Cardiac septum (tissue), 1 donor: ENCODE measurements around the gene PDCD1. TPM values are rescaled to one million over a fixed set of nuclear protein-coding genes. Genes with fewer than 3 reads are reported as not detected.
A peak's percentile ranks its signal among the peaks of the same experiment; 100 is the strongest.
"Not testable (repeated sequence)": the region's sequence is repeated elsewhere in the genome, so short reads cannot be mapped to it uniquely, and the experiment has no call there.

Experiments used
- DNase-seq: peaks from one replicate; pipeline ENCODE4 v3.0.0-alpha.2; 2020; ENCODE audit warnings: low spot score
- intact Hi-C: fragments of 100-400 bp; cut with DNase I; formaldehyde crosslinking; loops from one replicate; pipeline ENCODE4 v1.14.0; 2022
- total RNA-seq: library from RNA; stranded (reverse); fragmentation: NEBNext Ultra II Directional; extraction: Animal tissue kit (Norgen Biotek cat#: 25700); gene quantifications from one replicate; pipeline ENCODE4 v1.2.1, GENCODE V29; 2021
- donor health status: DM: no; HTN: no; CAD: no.

Gene PDCD1
- total RNA-seq, 1 donor from 2014 or later, result 2.0 TPM

DNA sequence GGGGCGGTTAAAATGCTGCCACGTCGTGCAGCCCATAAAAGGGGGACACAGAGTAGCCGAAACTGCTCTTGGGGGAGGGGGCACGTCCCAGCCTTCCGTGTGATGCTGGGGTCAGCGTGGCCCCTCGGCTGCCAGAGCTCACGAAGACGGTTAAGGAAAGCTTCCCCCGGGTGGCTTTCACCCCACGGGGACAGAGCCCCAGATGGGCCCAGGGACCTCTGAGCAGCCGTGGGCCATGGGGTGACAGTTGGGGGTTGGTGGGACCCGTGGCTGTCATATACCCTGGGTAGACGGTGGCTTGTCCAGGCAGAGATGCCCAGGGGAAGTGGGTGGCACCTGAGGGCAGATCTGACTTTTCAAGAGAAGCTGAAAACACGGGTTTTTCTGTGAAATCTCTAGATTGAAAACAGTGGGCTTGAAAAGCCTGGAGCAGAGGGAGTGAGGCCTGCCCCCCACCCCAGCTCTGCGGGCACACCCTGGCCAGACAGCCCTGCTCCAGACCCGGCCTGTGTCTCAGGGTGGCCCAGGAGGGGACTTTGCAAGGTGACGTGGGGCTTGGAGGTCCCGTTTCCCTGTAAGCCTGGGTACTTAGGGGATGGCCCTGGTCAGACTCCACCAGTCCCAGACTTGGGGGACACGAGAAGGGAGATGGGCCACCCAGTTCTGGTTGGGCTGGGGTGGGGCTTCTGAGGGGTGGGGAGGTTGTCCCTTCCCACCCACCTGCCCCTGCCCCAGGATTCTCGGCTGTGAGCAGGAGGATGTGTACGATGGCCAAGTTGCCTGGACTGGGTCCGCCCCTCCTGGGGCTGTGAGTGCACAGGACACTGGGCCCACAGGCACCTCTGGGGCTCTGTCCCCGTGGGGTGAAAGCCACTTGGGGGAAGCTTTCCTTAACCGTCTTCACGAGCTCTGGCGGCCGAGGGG lies 49.0 kb downstream of the PDCD1 start:
- peak; percentile 70 for DNase-seq
- intact Hi-C loops, result loop anchor here (1.0 kb wide), 1 partner anchor 49 kb away; the partner anchor contains the start of gene PDCD1

DNA sequence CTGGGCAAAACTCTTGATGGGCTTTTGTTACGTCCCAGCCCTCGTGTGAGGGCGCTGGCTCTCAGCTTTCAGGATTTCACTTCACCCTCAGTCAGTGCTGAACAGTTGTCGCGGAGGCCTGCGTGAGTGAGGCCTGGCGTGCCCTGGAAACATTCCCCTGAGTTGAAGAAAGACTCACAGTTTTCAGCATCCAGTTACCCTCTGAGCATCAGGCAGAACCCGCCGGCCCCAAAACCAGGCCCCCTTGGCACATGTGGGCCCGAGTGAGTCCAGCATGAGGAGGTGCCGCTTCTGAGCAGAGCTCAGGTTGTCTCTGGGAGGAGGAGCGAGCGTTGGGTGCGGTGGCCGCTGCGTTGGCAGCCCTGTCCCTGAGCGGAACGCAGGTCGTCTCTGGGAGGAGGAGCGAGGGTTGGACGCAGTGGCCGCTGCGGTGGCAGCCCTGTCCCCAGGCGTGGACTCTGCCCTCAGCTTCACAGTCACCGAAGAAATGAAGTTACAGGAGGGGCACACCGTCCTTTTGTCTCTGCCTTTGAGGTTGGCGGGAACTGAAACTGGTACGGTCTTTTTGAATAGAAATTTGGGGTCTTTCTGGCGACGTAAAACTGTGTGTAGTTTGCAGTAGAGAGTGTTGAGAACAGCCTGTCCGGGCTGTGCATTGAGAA lies 49.8 kb downstream of the PDCD1 start, which contains the start of gene NEU4:
Gene NEU4 (plus strand): TSS at position 473 of the 662 bp plus-strand sequence. CDS start 5,292 bp downstream, outside the sequence.
- DNase-seq, result no peak
- intact Hi-C loops, result no loop called here

DNA sequence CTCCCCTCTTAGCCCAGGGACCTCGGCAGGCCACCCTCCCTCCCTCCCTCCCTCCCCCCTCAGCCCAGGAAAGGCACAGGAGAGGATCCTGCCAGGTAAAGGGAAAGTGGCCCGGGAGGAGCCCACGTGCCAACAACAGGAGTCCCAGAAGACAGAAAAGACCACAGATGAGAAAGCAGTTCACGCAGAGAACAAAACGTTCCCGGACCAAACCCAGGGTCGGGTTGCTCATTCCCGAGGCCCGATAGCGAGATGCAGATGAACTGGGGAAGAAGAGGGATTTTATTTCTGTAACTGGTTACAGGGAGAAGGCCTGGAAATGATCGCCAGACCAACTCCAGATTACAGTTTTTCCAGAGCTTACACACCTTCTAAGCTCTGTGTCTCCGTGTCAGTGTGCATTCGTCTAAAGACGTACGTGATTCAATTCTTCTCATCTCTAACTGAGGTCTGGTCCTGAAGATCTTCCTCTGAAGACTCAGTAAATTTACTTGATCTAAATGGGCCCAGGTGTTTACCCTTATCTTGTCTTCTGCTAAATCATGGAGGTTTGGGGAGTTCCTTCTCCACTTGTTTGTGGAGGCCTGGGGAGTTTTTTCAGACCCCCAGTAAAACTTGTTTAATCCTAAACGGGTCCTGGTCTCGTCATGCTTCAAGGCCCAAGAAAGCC lies 50.5 kb downstream of the PDCD1 start:
- intact Hi-C loops, result no loop called here
- DNase-seq, result no peak

DNA sequence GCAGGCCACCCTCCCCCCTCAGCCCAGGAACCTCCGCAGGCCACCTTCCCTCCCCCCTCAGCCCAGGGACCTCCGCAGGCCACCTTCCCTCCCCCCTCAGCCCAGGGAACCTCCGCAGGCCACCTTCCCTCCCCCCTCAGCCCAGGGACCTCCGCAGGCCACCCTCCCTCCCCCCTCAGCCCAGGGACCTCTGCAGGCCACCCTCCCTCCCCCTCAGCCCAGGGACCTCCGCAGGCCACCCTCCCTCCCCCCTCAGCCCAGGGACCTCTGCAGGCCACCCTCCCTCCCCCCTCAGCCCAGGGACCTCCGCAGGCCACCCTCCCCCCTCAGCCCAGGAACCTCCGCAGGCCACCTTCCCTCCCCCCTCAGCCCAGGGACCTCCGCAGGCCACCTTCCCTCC lies 52.5 kb downstream of the PDCD1 start:
- DNase-seq, intact Hi-C loops: not testable (repeated sequence)

DNA sequence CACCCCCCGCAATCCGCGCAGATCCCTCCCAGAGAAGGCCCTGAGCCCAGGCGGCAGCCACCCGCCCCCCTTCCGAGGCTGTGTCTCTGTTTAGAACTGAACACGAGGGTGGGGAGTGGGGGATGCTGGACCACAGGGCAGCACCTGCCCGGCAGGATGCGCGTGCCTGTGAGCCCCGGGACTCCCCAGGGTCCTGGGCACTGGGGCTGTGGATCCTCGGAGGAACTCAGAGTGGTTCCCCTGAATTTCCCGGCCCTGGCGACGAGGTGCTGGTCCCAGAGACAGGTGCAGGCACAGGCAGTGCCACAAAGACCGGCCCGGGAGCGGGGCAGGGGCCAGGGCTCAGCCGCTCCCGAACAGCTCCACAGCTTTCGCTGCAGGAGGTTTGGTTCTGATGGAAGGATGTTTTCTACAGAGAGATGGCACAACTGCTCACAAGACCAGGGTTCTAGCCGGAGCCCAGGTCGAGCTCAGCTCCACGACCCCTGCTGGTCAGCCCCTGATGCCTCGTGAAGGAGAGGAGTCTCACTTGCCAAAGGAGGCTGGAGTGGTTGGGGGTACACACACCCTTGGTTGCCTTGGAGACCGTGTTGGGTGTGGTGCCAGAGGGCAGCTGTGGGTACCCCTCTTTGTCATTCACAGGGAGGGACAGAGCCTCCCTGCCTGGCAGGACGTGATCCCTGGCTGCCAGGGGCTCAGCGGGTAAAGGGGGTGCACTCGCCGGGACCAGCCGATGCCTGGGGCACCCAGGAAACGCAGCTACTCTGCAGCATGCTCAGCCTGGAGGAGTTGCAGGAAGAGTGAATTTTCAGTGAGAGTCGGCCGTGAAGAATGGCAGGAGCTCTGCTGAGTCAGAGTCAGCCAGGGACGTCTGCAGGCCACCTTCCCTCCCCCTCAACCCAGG lies 54.1 kb downstream of the PDCD1 start:
- no peak for DNase-seq
- intact Hi-C loops, result no loop called here

DNA sequence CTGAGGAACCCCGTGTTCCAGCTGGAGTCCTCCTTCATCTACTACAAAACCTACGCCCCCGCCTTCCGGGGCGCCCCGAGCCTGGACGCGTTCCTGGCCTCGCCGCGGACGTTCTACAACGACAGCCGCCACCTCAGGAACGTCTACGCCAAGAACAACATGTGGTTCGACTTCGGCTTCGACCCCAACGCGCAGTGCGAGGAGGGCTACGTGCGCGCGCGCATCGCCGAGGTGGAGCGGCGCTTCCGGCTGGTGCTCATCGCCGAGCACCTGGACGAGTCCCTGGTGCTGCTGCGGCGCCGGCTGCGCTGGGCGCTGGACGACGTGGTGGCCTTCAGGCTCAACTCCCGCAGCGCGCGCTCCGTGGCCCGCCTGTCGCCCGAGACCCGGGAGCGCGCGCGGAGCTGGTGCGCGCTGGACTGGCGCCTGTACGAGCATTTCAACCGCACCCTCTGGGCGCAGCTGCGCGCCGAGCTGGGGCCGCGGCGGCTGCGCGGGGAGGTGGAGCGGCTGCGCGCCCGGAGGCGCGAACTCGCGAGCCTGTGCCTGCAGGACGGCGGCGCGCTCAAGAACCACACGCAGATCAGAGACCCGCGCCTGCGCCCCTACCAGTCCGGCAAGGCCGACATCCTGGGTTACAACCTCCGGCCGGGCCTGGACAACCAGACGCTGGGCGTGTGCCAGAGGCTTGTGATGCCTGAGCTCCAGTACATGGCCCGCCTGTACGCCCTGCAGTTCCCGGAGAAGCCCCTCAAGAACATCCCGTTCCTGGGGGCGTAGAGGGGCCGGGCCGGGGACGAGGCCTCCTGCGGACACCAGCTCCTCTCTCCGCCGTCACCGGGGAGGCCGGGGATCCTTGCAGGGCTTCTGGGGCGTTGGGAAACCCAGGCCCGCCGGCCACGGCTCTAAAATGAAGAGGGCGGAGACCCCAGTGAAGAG lies 55.0 kb downstream of the PDCD1 start:
- intact Hi-C loops, result no loop called here
- no peak for DNase-seq

DNA sequence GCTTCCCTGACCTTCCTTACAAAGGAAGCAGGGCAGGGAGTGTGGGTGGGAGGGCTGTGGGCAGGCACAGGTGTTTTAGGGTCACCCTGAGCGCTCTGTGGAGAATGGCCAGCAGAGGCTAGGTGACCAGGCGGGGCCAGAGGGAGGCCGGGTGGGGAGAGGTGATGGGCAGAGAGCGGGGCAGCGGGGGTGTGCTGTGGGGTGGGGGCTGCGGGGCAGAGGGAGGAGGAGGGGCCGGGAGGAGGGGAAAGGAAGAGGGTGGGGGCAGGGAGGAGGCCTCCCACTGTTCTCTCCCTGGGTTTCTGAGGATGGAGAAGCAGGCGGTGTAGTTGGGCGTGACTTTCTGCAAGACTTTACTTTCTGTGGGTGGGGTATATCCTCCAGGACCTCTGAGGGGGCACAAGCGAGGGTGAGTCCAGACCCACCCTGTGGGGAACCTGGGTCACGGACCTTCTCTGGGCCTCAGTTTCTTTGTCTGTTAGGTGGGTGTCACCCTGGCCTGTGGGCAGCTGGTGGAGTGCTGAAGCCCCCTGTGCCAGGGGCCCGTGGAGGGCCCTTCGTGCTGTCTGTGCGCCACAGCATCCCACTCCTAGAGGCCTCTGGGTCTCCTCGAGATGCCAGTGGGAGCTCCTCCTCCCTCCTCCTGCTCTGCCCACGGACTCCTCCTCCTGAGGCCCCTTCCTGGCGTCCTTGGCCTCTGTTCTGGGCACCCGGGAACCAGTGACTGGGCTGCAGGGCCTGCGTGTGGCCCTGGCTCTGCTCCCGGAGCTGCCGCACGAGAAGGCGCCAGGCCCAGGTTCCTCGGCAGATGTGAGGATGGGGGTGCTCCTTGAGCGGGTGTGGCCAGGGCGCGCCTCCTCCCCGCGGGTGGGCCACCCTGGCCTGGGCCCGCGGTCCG lies 56.0 kb downstream of the PDCD1 start:
- no peak for DNase-seq
- intact Hi-C loops, result no loop called here

DNA sequence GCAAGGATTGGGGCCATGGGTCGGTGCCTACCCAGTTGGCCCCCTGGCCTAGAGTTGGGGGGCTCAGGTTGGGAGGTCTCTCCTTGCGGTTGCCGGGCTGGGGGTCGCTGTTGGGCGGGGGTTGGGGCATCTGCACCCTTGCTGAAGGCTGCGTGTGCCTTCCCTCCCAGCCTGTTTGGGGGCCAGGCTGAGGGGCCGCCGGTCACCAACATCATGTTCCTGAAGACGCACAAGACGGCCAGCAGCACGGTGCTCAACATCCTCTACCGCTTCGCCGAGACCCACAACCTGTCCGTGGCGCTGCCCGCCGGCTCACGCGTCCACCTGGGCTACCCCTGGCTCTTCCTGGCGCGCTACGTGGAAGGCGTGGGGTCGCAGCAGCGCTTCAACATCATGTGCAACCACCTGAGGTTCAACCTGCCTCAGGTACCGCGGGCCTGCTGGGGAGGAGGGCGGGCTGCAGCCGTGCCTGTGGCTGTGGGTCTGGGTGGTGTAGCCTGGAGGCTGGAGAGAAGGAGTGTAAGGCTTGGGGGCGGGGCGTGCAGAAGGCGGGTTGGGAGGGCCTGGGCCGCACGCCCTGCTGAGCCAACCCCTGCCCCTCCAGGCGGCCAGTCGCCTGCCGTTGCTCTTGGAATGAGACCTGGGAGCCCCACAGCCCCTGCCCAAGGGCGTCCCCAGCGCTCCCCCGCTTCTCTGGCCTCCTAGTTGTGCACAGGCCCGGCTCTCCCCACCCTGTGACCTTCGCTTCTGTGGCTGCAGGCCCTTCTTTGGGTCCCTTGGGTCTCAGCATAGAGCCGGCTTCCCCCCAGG lies 56.9 kb downstream of the PDCD1 start:
- no peak for DNase-seq
- intact Hi-C loops, result no loop called here

DNA sequence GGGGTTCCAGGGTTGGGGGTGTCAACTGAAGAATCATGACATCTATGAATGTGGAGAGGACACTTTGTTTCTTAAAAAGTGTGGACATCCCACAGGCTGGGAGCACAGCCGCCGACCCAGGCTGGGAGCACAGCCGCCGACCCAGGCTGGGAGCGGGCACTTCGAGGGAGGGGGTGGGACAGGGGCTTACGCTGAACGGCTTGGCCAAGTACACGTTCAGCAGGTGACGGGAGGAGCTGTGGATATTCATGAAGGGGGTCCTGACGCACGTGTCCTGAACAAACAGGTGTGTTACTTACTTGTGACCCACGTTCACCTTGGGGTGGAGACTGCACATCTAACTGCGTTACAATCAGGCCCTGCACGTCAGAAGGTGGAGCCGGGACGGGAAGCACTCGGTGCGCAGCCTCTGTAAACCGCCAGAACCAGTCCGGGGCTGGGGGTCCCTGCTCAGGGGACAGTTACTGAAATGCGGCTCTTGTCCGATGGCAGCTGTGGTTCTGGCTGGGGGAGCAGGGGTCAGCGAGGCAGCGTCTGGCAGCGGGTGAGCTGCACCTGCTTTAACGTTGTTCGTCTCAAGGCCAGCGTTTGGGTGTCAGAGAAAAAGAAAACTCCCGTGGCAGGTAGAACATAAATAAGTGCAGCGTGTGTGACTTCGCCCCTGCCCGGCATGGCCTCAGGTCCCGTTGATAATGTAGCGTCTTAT lies 58.3 kb downstream of the PDCD1 start:
- intact Hi-C loops, result not testable (repeated sequence)
- DNase-seq, result peak; percentile 71

Other genes with a start within 250 kb of the PDCD1 start
- gene THAP4, start 221.7 kb downstream of the PDCD1 start, total RNA-seq, result 73.2 TPM
- gene ATG4B, start 221.2 kb downstream of the PDCD1 start, total RNA-seq, result 46.4 TPM
- gene DTYMK, start 172.1 kb downstream of the PDCD1 start, total RNA-seq, result 10.5 TPM
- gene ING5, start 156.9 kb downstream of the PDCD1 start, total RNA-seq, result 14.9 TPM
- 15.7 TPM for gene D2HGDH, start 124.3 kb downstream of the PDCD1 start, total RNA-seq
- not detected for gene GAL3ST2, start 82.1 kb downstream of the PDCD1 start, total RNA-seq
- gene NEU4, start 49.7 kb downstream of the PDCD1 start, total RNA-seq, result not detected
- 0.08 TPM for gene RTP5, start 10.8 kb upstream of the PDCD1 start, total RNA-seq